HEK293T (cell line): Measurements from ENCODE around the gene CFHR5.
"Not testable (repeated sequence)": the region's sequence is repeated elsewhere in the genome, so short reads cannot be mapped to it uniquely, and the experiment has no call there.

Experiments used
- CTCF ChIA-PET: fragments of 350-600 bp; formaldehyde crosslinking; extraction: SDS; loops from one replicate; lab custom pipeline; 2021; ENCODE audit warnings: antibody characterized with exemption, inconsistent platforms; lab: Yijun Ruan, JAX
- POLR2A ChIA-PET: fragments of 350-600 bp; formaldehyde crosslinking; extraction: SDS; loops from one replicate; lab custom pipeline; 2020; ENCODE audit warnings: antibody characterized with exemption, inconsistent platforms; lab: Yijun Ruan, JAX
- DNase-seq: peaks from one replicate; pipeline ENCODE4 v3.0.0; 2012; ENCODE audit warnings: mixed read lengths; ENCODE audit errors: extremely low spot score
- ARNT ChIP-seq: fragments of 450-650 bp; IDR thresholded peaks from 2 replicates; pipeline ENCODE4 v1.6.1; 2017; ENCODE audit warnings: mild to moderate bottlenecking
- BHLHE40 ChIP-seq: fragments of 450-650 bp; IDR thresholded peaks from 2 replicates; pipeline ENCODE4 v1.6.1; 2016; ENCODE audit warnings: mild to moderate bottlenecking, moderate library complexity, borderline replicate concordance
- CTBP1 ChIP-seq: fragments of 450-650 bp; IDR thresholded peaks from 2 replicates; pipeline ENCODE4 v1.6.1; 2016; ENCODE audit warnings: borderline replicate concordance
- ELF4 ChIP-seq: fragments of 450-650 bp; IDR thresholded peaks from 2 replicates; pipeline ENCODE4 v1.6.1; 2017; ENCODE audit warnings: antibody characterized with exemption
- FOXA1 ChIP-seq: fragments of 450-650 bp; IDR thresholded peaks from 2 replicates; pipeline ENCODE4 v1.6.1; 2016; ENCODE audit warnings: mild to moderate bottlenecking
- FOXK2 ChIP-seq: fragments of 450-650 bp; IDR thresholded peaks from 2 replicates; pipeline ENCODE4 v1.6.1; 2016; ENCODE audit warnings: mild to moderate bottlenecking
- FOXM1 ChIP-seq: fragments of 450-650 bp; IDR thresholded peaks from 2 replicates; pipeline ENCODE4 v1.6.1; 2017; ENCODE audit warnings: mild to moderate bottlenecking, borderline replicate concordance
- HDGF ChIP-seq: fragments of 450-650 bp; IDR thresholded peaks from 2 replicates; pipeline ENCODE4 v1.6.1; 2017; ENCODE audit warnings: antibody characterized with exemption, borderline replicate concordance
- L3MBTL2 ChIP-seq: fragments of 450-650 bp; conservative IDR thresholded peaks from 2 replicates; pipeline ENCODE4 v1.6.1; 2016; ENCODE audit warnings: mild to moderate bottlenecking
- LEF1 ChIP-seq: fragments of 450-650 bp; IDR thresholded peaks from 2 replicates; pipeline ENCODE4 v1.6.1; 2017; ENCODE audit warnings: mild to moderate bottlenecking, borderline replicate concordance
- NFRKB ChIP-seq: fragments of 450-650 bp; IDR thresholded peaks from 2 replicates; pipeline ENCODE4 v1.6.1; 2016; ENCODE audit warnings: mild to moderate bottlenecking, moderate library complexity
- PKNOX1 ChIP-seq: fragments of 450-650 bp; IDR thresholded peaks from 2 replicates; pipeline ENCODE4 v1.6.1; 2016
- SP1 ChIP-seq: fragments of 450-650 bp; IDR thresholded peaks from 2 replicates; pipeline ENCODE4 v1.6.1; 2017
- SUZ12 ChIP-seq: fragments of 450-650 bp; IDR thresholded peaks from 2 replicates; pipeline ENCODE4 v1.6.1; 2016; ENCODE audit warnings: mild to moderate bottlenecking
- TARDBP ChIP-seq: fragments of 450-650 bp; IDR thresholded peaks from 2 replicates; pipeline ENCODE4 v1.6.1; 2016
- ZNF384 ChIP-seq: fragments of 450-650 bp; IDR thresholded peaks from 2 replicates; pipeline ENCODE4 v1.6.1; 2016

CFHR5 gene

GRCh38 chr1:197017558-197018146 is 40.3 kb downstream of the CFHR5 start:
- CTCF ChIA-PET, result no interaction called here
- POLR2A ChIA-PET, result no interaction called here
- TF ChIP-seq ZNF384 (no peak), FOXM1 (no peak), FOXA1 (no peak), HDGF (no peak), CTBP1 (no peak), L3MBTL2 (no peak), BHLHE40 (no peak), FOXK2 (no peak), ELF4 (no peak), PKNOX1 (no peak), SP1 (no peak), TARDBP (no peak), LEF1 (no peak), ARNT (no peak)
- no peak for DNase-seq

- TF ChIP-seq SUZ12, result no peak
- no peak for TF ChIP-seq BHLHE40
- no peak for TF ChIP-seq NFRKB
- TF ChIP-seq SP1, result no peak
- TF ChIP-seq LEF1, result no peak
- TF ChIP-seq FOXA1, result no peak
- TF ChIP-seq HDGF, result no peak
- TF ChIP-seq ARNT, result no peak
- TF ChIP-seq FOXM1, result no peak
- TF ChIP-seq ELF4, result no peak
- TF ChIP-seq L3MBTL2, result no peak
- no peak for TF ChIP-seq PKNOX1
- no peak for TF ChIP-seq TARDBP
- ChIA-PET POLR2A (no interaction called here), CTCF (no interaction called here)
- DNase-seq, result no peak
These were observed 44.4 kb downstream of the CFHR5 start for GRCh38 chr1:197021716-197022115.

- ChIA-PET CTCF (no interaction called here), POLR2A (no interaction called here)
- DNase-seq, result no peak
- TF ChIP-seq BHLHE40, result no peak
- TF ChIP-seq L3MBTL2, result no peak
These were observed 47.1 kb downstream of the CFHR5 start for GRCh38 chr1:197024460-197024859.

GRCh38 chr1:197027359-197027758 is 50.0 kb downstream of the CFHR5 start:
- TF ChIP-seq TARDBP, result no peak
- TF ChIP-seq HDGF, result no peak
- TF ChIP-seq L3MBTL2, result no peak
- no peak for TF ChIP-seq ELF4
- no peak for TF ChIP-seq SP1
- no peak for TF ChIP-seq FOXM1
- ChIA-PET CTCF (no interaction called here), POLR2A (no interaction called here)
- DNase-seq, result no peak

DNA sequence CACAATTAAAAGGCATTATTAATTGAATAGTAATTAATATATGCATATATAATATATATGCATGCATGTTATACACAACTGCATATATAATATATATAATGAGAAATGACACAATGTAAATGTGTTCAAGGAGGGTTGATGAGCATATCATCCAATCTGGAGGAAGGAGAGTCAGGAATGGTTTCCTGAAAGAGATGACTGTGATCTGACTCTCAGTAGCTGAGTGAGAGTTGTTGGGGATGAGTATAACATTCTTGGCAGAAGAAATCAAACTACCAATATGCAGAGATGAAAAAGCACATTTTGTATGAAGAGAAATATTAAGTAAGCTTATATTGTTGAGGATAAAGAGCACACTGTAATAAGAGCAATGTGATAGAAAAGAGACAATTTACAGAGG is 52.4 kb downstream of the CFHR5 start:
- POLR2A ChIA-PET, result no interaction called here
- CTCF ChIA-PET, result no interaction called here
- TF ChIP-seq SUZ12, result no peak
- no peak for TF ChIP-seq LEF1
- TF ChIP-seq ELF4, result no peak
- no peak for TF ChIP-seq CTBP1
- TF ChIP-seq BHLHE40, result no peak
- no peak for TF ChIP-seq FOXM1
- TF ChIP-seq TARDBP, result no peak
- no peak for TF ChIP-seq SP1
- TF ChIP-seq PKNOX1, result no peak
- no peak for TF ChIP-seq HDGF
- TF ChIP-seq ARNT, result no peak
- no peak for TF ChIP-seq NFRKB
- DNase-seq, result no peak

GRCh38 chr1:197034631-197035339 is 57.4 kb downstream of the CFHR5 start:
- POLR2A ChIA-PET, DNase-seq, CTCF ChIA-PET: not testable (repeated sequence)

GRCh38 chr1:197036861-197037260 is 59.5 kb downstream of the CFHR5 start:
- CTCF ChIA-PET, result interaction anchor here (0.6 kb wide), 1 partner anchor 1123 kb away, joined by 3 read pairs; no protein-coding TSS in a partner anchor
- TF ChIP-seq SP1 (no peak), HDGF (no peak), FOXA1 (no peak), SUZ12 (no peak), FOXK2 (no peak), ZNF384 (no peak), PKNOX1 (no peak), ELF4 (no peak), CTBP1 (no peak), BHLHE40 (no peak), NFRKB (no peak), ARNT (no peak), FOXM1 (no peak)
- DNase-seq, result no peak
- POLR2A ChIA-PET, result no interaction called here
